SK-N-SH (cell line): Measurements from ENCODE around the gene PLD6. TPM values are rescaled to one million over a fixed set of nuclear protein-coding genes. Genes with fewer than 3 reads are reported as not detected.

Experiments used
- CTCF ChIA-PET: fragments of 300-600, 350-600 bp; formaldehyde crosslinking; extraction: SDS; loops from one replicate; lab custom pipeline; 2021; lab: Yijun Ruan, JAX
- POLR2A ChIA-PET: fragments of 350-600 bp; sonication (Branson Sonifier 250); formaldehyde crosslinking; extraction: SDS; loops from one replicate; lab custom pipeline; 2020; ENCODE audit warnings: antibody characterized with exemption, inconsistent platforms; lab: Yijun Ruan, JAX
- DNase-seq: peaks from one replicate; pipeline ENCODE4 v3.0.0; 2012
- H2AFZ ChIP-seq: fragments of 200-600 bp; sonication (generic); 2 replicates; pipeline ENCODE4 v1.8.1; 2016; ENCODE audit warnings: antibody characterized with exemption, mild to moderate bottlenecking, low read depth
- H3F3A ChIP-seq: fragments of 200-600 bp; sonication (generic); replicated peaks from 2 replicates; pipeline ENCODE3; 2016; ENCODE audit warnings: antibody characterized with exemption, mild to moderate bottlenecking; ENCODE audit not compliant: insufficient read depth
- H3K27ac ChIP-seq, 2 experiments: fragments of 200-500 bp in 1 of 2; fragments of 200-600 bp in 1 of 2; sonication (Bioruptor generic) in 1 of 2; sonication (generic), shearing (Covaris generic) in 1 of 2; 2 replicates each; pipeline versions ENCODE4 v1.5.1 to v1.6.1; 2014 to 2016; ENCODE audit warnings: low read depth in 2 of 2, inconsistent platforms in 1 of 2, low read length in 1 of 2, mild to moderate bottlenecking in 1 of 2, mixed read lengths in 1 of 2
- H3K27me3 ChIP-seq: fragments of 200-600 bp; sonication (generic), shearing (Covaris generic); 2 replicates; pipeline ENCODE4 v1.6.1; 2016; ENCODE audit warnings: mixed run types; ENCODE audit not compliant: insufficient read depth
- H3K36me3 ChIP-seq, 2 experiments: fragments of 200-500 bp in 1 of 2; fragments of 200-600 bp in 1 of 2; sonication (Bioruptor generic) in 1 of 2; sonication (generic) in 1 of 2; replicated peaks in 1 of 2; 2 replicates each; pipeline versions ENCODE3 to v1.5.1; 2014 to 2016; ENCODE audit warnings: low read length in 1 of 2, mild to moderate bottlenecking in 1 of 2; ENCODE audit not compliant: insufficient read depth in 2 of 2, control insufficient read depth in 1 of 2
- H3K4me1 ChIP-seq, 2 experiments: fragments of 200-500 bp in 1 of 2; fragments of 200-600 bp in 1 of 2; sonication (Bioruptor generic) in 1 of 2; sonication (generic), shearing (Covaris generic) in 1 of 2; 2 replicates each; pipeline versions ENCODE4 v1.5.1 to v1.6.1; 2014 to 2016; ENCODE audit warnings: low read depth in 1 of 2, low read length in 1 of 2, mixed run types in 1 of 2; ENCODE audit not compliant: insufficient read depth in 2 of 2, control insufficient read depth in 1 of 2
- H3K4me2 ChIP-seq: fragments of 200-600 bp; sonication (generic), shearing (Covaris generic); 2 replicates; pipeline ENCODE4 v1.6.1; 2017; ENCODE audit warnings: mixed run types
- H3K4me3 ChIP-seq, 2 experiments: fragments of 200-500 bp in 1 of 2; fragments of 200-600 bp in 1 of 2; sonication (Bioruptor generic) in 1 of 2; sonication (generic), shearing (Covaris generic) in 1 of 2; 2 replicates each; pipeline versions ENCODE4 v1.5.1 to v1.8.1; 2014 to 2016; ENCODE audit warnings: low read depth in 2 of 2, inconsistent platforms in 1 of 2, low read length in 1 of 2, mild to moderate bottlenecking in 1 of 2, mixed read lengths in 1 of 2, moderate library complexity in 1 of 2
- H3K79me2 ChIP-seq: fragments of 200-600 bp; sonication (generic); 2 replicates; pipeline ENCODE4 v1.8.1; 2017; ENCODE audit warnings: mild to moderate bottlenecking; ENCODE audit not compliant: insufficient read depth
- H3K9ac ChIP-seq: fragments of 200-600 bp; sonication (generic); 2 replicates; pipeline ENCODE4 v1.6.1; 2017; ENCODE audit warnings: mixed run types
- H3K9me2 ChIP-seq: fragments of 200-600 bp; sonication (generic); 2 replicates; pipeline ENCODE4 v1.6.1; 2017; ENCODE audit warnings: mixed run types
- H3K9me3 ChIP-seq: fragments of 200-600 bp; sonication (generic); 2 replicates; pipeline ENCODE4 v1.6.1; 2017; ENCODE audit warnings: mixed run types, mild to moderate bottlenecking, moderate library complexity
- H4K20me1 ChIP-seq: fragments of 200-600 bp; sonication (generic); 2 replicates; pipeline ENCODE4 v1.6.1; 2017; ENCODE audit warnings: mild to moderate bottlenecking, mixed run types; ENCODE audit not compliant: insufficient read depth
- CHD2 ChIP-seq: fragments of 150-350 bp; IDR thresholded peaks from 2 replicates; pipeline ENCODE4 v1.6.1; 2018; ENCODE audit warnings: low read length; ENCODE audit not compliant: partially characterized antibody
- EP300 ChIP-seq, 2 experiments: IDR thresholded peaks; 2 replicates each; pipeline versions ENCODE4 v1.4.0 to v1.6.1; 2012; ENCODE audit warnings: borderline replicate concordance in 1 of 2, low read depth in 1 of 2, low read length in 1 of 2
- EZH2phosphoT487 ChIP-seq: fragments of 200-600 bp; sonication (generic); IDR thresholded peaks from 2 replicates; pipeline ENCODE4 v1.6.1; 2017; ENCODE audit warnings: low read depth, mixed run types, mild to moderate bottlenecking, antibody characterized with exemption, moderate library complexity, borderline replicate concordance
- REST ChIP-seq: IDR thresholded peaks from 2 replicates; pipeline ENCODE4 v1.6.1; 2012; ENCODE audit warnings: mild to moderate bottlenecking, low read depth, low read length, moderate library complexity
- TEAD4 ChIP-seq: IDR thresholded peaks from 2 replicates; pipeline ENCODE4 v1.4.0; 2012; ENCODE audit warnings: mild to moderate bottlenecking, borderline replicate concordance; ENCODE audit not compliant: insufficient read depth
- YY1 ChIP-seq: IDR thresholded peaks from 2 replicates; pipeline ENCODE4 v1.4.0; 2012; ENCODE audit warnings: low read depth, mild to moderate bottlenecking
- ZBTB33 ChIP-seq: IDR thresholded peaks from 2 replicates; pipeline ENCODE4 v1.4.0; 2012; ENCODE audit warnings: low read depth, borderline replicate concordance
- WGBS: methylation state at CpG from one replicate; pipeline ENCODE4 v1.1.6; 2017; ENCODE audit warnings: low lambda C conversion rate; 5-methylcytosine and 5-hydroxymethylcytosine counted together
- polyA plus RNA-seq, 3 experiments: library from polyadenylated mRNA; depleted of rRNA; stranded (reverse); fragments of >200 nt; gene quantifications; 2 replicates each; pipeline ENCODE4 v1.2.3, GENCODE V29; 2012
- TF ChIP-seq, protein P1 (sequence below): IDR thresholded peaks from 2 replicates; pipeline ENCODE4 v1.4.0; 2012; ENCODE audit warnings: low read depth
- TF ChIP-seq, protein P2 (sequence below): fragments of 200-600 bp; sonication (generic); IDR thresholded peaks from 2 replicates; pipeline ENCODE4 v1.6.1; 2017; ENCODE audit warnings: antibody characterized with exemption, mild to moderate bottlenecking, moderate library complexity

Gene PLD6
- polyA plus RNA-seq, 1 of the 3 experiments (the other 2 are of a cell fraction), result 3.7 TPM

DNA sequence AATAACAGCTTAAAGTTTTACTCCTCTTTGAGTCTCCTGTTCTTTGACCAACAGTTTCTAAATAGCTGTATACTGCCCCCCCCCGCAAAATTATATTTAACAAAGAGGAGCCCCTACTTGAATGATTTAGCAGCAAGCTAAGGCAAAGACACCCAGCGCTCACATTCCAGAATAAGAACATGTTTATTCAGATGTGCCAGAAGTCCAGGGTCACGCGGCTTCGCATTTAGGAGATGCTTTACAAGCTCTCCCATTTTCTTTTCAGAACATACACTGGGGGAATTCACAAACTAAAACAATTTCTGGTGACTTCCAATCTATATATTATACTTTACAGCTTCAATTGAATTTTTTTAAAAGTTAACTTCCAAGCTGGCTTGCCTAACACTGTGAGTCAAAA lies 5.3 kb downstream of the PLD6 start (continued):
- no peak for TF ChIP-seq ZBTB33
- TF ChIP-seq CHD2, result no peak
- no peak for TF ChIP-seq TEAD4
- TF ChIP-seq REST, result no peak
- TF ChIP-seq YY1, result no peak
- no peak for TF ChIP-seq EP300 (IDR thresholded peaks at IDR 0.05; ENCODE audit: borderline replicate concordance in 1 of 2, low read depth in 1 of 2, low read length in 1 of 2)
- TF ChIP-seq, protein P1, sequence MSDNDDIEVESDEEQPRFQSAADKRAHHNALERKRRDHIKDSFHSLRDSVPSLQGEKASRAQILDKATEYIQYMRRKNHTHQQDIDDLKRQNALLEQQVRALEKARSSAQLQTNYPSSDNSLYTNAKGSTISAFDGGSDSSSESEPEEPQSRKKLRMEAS, result no peak
- TF ChIP-seq, all 33 proteins: peak for 0

- no peak for DNase-seq
- H3K9me2 ChIP-seq, result no peaks in the 10 kb centered on the region
- H3K79me2 ChIP-seq, result peaks cover 12% of the 10 kb centered on the region; the same call in 1 of the 2 replicates
- ChIA-PET CTCF (interaction anchor here (1.7 kb wide), 1 partner anchor 208 kb away, joined by 6 read pairs; no protein-coding TSS in a partner anchor), POLR2A (interaction anchor here (0.6 kb wide), 1 partner anchor 194 kb away, joined by 3 read pairs; no protein-coding TSS in a partner anchor)
- WGBS, result 97% methylated on average over 7 of the region's 7 CpGs
- peaks cover 0 to 2% of the 10 kb centered on the region in 2 experiments for H3K36me3 ChIP-seq
- no peak overlapping the region for H3K9ac ChIP-seq
- peaks cover 9% of the 10 kb centered on the region for H3F3A ChIP-seq
- H3K9me3 ChIP-seq, result no peaks in the 10 kb centered on the region
- no peaks in the 10 kb centered on the region for H4K20me1 ChIP-seq
- H3K4me1 ChIP-seq, result peaks cover 15% of the 10 kb centered on the region in 2 experiments; a peak in 3 of 4 replicates
- H2AFZ ChIP-seq, result no peak overlapping the region
- H3K4me3 ChIP-seq, result no peak overlapping the region
- H3K27ac ChIP-seq, result no peak overlapping the region
- H3K4me2 ChIP-seq, result no peak overlapping the region
- TF ChIP-seq REST, result no peak
- TF ChIP-seq EZH2phosphoT487, result no peak
- TF ChIP-seq ZBTB33, result no peak
- TF ChIP-seq, protein P2, sequence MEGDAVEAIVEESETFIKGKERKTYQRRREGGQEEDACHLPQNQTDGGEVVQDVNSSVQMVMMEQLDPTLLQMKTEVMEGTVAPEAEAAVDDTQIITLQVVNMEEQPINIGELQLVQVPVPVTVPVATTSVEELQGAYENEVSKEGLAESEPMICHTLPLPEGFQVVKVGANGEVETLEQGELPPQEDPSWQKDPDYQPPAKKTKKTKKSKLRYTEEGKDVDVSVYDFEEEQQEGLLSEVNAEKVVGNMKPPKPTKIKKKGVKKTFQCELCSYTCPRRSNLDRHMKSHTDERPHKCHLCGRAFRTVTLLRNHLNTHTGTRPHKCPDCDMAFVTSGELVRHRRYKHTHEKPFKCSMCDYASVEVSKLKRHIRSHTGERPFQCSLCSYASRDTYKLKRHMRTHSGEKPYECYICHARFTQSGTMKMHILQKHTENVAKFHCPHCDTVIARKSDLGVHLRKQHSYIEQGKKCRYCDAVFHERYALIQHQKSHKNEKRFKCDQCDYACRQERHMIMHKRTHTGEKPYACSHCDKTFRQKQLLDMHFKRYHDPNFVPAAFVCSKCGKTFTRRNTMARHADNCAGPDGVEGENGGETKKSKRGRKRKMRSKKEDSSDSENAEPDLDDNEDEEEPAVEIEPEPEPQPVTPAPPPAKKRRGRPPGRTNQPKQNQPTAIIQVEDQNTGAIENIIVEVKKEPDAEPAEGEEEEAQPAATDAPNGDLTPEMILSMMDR, result no peak
- no peaks in the 10 kb centered on the region for H3K27me3 ChIP-seq
These were observed 5.8 kb downstream of the PLD6 start for GRCh38 chr17:17200311-17200710.
